Stimulated activated CD4-positive, alpha-beta T cell treated with anti-CD3 and anti-CD28 coated beads, Interleukin-15, amount 100 ng/mL, for 48 hours (primary cell): Measurements from ENCODE around the gene MBNL1.
"Not testable (repeated sequence)": the region's sequence is repeated elsewhere in the genome, so short reads cannot be mapped to it uniquely, and the experiment has no call there.

Experiments
- DNase-seq, 2 donors: peaks; one replicate each; pipeline ENCODE4 v3.0.0-alpha.2; 2020; ENCODE audit warnings: low read depth in 2 of 2

The MBNL1 gene

GRCh38 chr3:152350139-152350538, 81.4 kb downstream of the MBNL1 start:
- no peak for DNase-seq

GRCh38 chr3:152350776-152351175, 82.0 kb downstream of the MBNL1 start:
- DNase-seq: no peak

- DNase-seq: no peak
These were observed 83.8 kb downstream of the MBNL1 start for GRCh38 chr3:152352554-152352953.

- DNase-seq: no peak
These were observed 84.8 kb downstream of the MBNL1 start for GRCh38 chr3:152353578-152353977.

GRCh38 chr3:152355744-152356665, 87.3 kb downstream of the MBNL1 start:
- no peak for DNase-seq

- DNase-seq: no peak
These were observed 88.1 kb downstream of the MBNL1 start for GRCh38 chr3:152356870-152357276.

GRCh38 chr3:152357587-152357986, 88.9 kb downstream of the MBNL1 start:
- DNase-seq: no peak

GRCh38 chr3:152359385-152360248, 90.9 kb downstream of the MBNL1 start:
- no peak for DNase-seq

GRCh38 chr3:152360302-152360701, 91.6 kb downstream of the MBNL1 start:
- no peak for DNase-seq

GRCh38 chr3:152360966-152361365, 92.2 kb downstream of the MBNL1 start:
- DNase-seq: no peak

GRCh38 chr3:152362086-152362485, 93.4 kb downstream of the MBNL1 start:
- DNase-seq: no peak

- no peak for DNase-seq
These were observed 95.5 kb downstream of the MBNL1 start for GRCh38 chr3:152364237-152364636.

- DNase-seq: no peak
These were observed 96.4 kb downstream of the MBNL1 start for GRCh38 chr3:152365126-152365525.

GRCh38 chr3:152365766-152366593, 97.3 kb downstream of the MBNL1 start:
- no peak for DNase-seq

GRCh38 chr3:152367192-152367591, 98.5 kb downstream of the MBNL1 start:
- DNase-seq: not testable (repeated sequence)

GRCh38 chr3:152372633-152373032, 103.9 kb downstream of the MBNL1 start:
- DNase-seq: not testable (repeated sequence)

- no peak for DNase-seq
These were observed 104.7 kb downstream of the MBNL1 start for GRCh38 chr3:152373379-152373778.

- DNase-seq: no peak
These were observed 105.7 kb downstream of the MBNL1 start for GRCh38 chr3:152374262-152374990.

GRCh38 chr3:152375546-152375945, 106.8 kb downstream of the MBNL1 start:
- DNase-seq: no peak

- DNase-seq: no peak
These were observed 107.8 kb downstream of the MBNL1 start for GRCh38 chr3:152376351-152377183.
